ENCODE measurements around the gene ID2. TPM values are rescaled to one million over a fixed set of nuclear protein-coding genes. Genes with fewer than 3 reads are reported as not detected.

Gene ID2
- total and polyA plus RNA-seq, 2 of the 13 experiments (the other 11 are each of a cell fraction or from before 2014, with no cell fraction given): 214 to 719 TPM

DNA sequence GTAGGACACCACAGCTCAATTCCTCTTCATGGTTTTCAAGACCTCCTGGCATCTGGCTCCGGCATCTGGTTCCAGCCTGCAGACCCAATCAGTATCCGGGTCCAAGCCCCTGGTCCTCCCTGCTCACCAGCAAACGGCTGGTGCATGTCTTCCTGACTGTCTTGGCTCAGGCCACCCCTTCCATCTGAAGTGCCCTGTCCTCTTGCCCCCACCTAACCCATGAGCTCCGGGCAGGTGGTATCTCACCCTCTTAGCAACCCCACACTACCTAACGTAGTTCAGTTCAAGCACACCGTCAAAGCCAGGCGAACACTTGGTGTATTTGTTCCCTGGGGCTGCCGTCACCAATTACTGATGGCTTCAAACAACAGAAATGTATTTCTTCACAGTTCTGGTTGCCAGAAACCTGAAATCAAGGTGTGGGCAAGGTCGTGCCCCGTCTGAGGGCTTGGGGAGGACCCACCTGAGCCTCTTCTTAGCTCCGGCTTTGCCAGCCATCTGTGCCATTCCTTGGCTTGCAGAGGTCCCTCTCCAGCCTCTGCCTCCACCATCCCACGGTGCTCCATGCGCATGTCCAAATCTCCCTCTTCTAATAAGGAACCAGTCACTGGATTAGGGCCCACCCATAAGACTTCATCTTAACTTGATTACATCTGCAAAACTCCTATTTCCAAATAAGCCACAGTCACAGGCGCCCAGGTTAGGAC lies 47.2 kb upstream of the ID2 start (continued):
- 0 out of 2 replicates have a peak, but pooled peaks have one; percentile 37 for TF ChIP-seq TMF1 (CRISPR knock-in tag; IDR thresholded peaks at IDR 0.05; ENCODE audit: low read depth)

DNA sequence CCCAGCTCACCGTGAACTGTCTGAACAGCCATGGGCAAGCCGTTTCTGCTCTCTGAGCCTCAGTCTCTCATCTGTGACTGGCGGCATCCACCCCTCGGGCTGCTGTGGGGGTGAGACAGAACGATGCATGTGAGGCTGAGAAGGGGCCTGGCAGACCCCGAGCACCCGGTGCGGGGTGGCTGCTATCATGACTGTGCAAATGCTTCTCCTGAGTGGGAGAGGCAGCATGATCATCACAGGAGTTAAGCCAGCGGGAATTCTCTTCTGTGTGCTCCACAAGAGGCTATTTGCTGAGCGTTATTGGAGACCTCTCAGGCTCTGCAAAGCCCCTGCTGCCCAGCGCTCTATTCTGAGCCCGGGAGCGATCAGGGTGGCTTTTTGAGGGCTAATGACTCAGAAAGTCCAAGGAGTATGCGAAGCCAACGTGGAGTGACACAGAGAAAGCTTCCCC lies 45.8 kb upstream of the ID2 start:
- no TSS peak for BruUV-seq (replicated peaks)
- DNase-seq (ENCODE audit: low spot score) (no peak), ATAC-seq (no peak), FAIRE-seq (no peak)
- Histone ChIP-seq H2AFZ (ENCODE audit: low read length) (no peak overlapping the region), H3K4me1 (ENCODE audit: insufficient read depth, low read length) (peaks cover 76% of the 10 kb centered on the region), H3K9me3 (ENCODE audit: low read length) (no peaks in the 10 kb centered on the region), H3K4me3 (replicated peaks in 1 of 3; ENCODE audit: insufficient read depth in 1 of 3, low read depth in 2 of 3, low read length in 3 of 3) (no peak overlapping the region), H3K36me3 (replicated peaks in 1 of 2; ENCODE audit: control insufficient read depth in 1 of 2, insufficient read depth in 2 of 2, low read length in 2 of 2) (no peaks in the 10 kb centered on the region), H4K20me1 (ENCODE audit: insufficient read depth, low read length) (no peaks in the 10 kb centered on the region), H3K27ac (ENCODE audit: extremely low read length, insufficient read depth, low read length) (no peak overlapping the region), H3K79me2 (ENCODE audit: insufficient read depth, low read length) (no peaks in the 10 kb centered on the region), H3K27me3 (ENCODE audit: control insufficient read depth in 1 of 2, insufficient read depth in 2 of 2, low read length in 2 of 2) (no peaks in the 10 kb centered on the region), H3K9ac (ENCODE audit: insufficient read depth, low read depth, low read length) (no peak overlapping the region), H3K4me2 (ENCODE audit: low read depth, low read length) (no peak overlapping the region)
- ChIA-PET POLR2A (interaction anchor here (1.5 to 10.2 kb wide), 2 partner anchors 44 to 64 kb away, joined by 4 to 188 read pairs; partner anchors contain the start of gene ID2), CTCF (ENCODE audit: low intra/inter-chr PET ratio, low total read pairs) (no interaction called here)
- intact Hi-C loops (cut with micrococcal nuclease; ENCODE audit: unreplicated experiment) (no loop called here), in situ Hi-C loops (cut with HindIII; ENCODE audit: extremely low pct_ligation_motif_present, low pct_unique_long_range_greater_than_20kb) (no loop called here)
- WGBS (ENCODE audit: low lambda C conversion rate): 83% methylated on average over 15 of the region's 15 CpGs
- TF ChIP-seq YEATS4 (CRISPR knock-in tag; IDR thresholded peaks at IDR 0.05; ENCODE audit: borderline replicate concordance) (no peak), ZBTB38 (CRISPR knock-in tag; IDR thresholded peaks at IDR 0.05) (peak; percentile 55; the same call in 1 of the 2 replicates), HOXA5 (CRISPR knock-in tag; IDR thresholded peaks at IDR 0.05) (no peak), NFE2L2 (IDR thresholded peaks at IDR 0.05; ENCODE audit: low read length) (peak; percentile 44; the same call in 1 of the 2 replicates), AKAP8 (CRISPR knock-in tag; IDR thresholded peaks at IDR 0.05) (no peak), HNRNPL (IDR thresholded peaks at IDR 0.05; ENCODE audit: low read depth, low read length) (no peak), ZNF781 (CRISPR knock-in tag; IDR thresholded peaks at IDR 0.05; ENCODE audit: borderline replicate concordance, not compliant biosample characterization) (peak; percentile 16)
- TF ChIP-seq, protein P1, sequence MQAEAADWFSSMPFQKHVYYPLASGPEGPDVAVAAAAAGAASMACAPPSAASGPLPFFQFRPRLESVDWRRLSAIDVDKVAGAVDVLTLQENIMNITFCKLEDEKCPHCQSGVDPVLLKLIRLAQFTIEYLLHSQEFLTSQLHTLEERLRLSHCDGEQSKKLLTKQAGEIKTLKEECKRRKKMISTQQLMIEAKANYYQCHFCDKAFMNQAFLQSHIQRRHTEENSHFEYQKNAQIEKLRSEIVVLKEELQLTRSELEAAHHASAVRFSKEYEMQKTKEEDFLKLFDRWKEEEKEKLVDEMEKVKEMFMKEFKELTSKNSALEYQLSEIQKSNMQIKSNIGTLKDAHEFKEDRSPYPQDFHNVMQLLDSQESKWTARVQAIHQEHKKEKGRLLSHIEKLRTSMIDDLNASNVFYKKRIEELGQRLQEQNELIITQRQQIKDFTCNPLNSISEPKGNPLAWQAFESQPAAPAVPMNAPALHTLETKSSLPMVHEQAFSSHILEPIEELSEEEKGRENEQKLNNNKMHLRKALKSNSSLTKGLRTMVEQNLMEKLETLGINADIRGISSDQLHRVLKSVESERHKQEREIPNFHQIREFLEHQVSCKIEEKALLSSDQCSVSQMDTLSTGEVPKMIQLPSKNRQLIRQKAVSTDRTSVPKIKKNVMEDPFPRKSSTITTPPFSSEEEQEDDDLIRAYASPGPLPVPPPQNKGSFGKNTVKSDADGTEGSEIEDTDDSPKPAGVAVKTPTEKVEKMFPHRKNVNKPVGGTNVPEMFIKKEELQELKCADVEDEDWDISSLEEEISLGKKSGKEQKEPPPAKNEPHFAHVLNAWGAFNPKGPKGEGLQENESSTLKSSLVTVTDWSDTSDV (CRISPR knock-in tag; IDR thresholded peaks at IDR 0.05): 0 out of 2 replicates have a peak, but pooled peaks have one; percentile 38
- TF ChIP-seq, protein P2, sequence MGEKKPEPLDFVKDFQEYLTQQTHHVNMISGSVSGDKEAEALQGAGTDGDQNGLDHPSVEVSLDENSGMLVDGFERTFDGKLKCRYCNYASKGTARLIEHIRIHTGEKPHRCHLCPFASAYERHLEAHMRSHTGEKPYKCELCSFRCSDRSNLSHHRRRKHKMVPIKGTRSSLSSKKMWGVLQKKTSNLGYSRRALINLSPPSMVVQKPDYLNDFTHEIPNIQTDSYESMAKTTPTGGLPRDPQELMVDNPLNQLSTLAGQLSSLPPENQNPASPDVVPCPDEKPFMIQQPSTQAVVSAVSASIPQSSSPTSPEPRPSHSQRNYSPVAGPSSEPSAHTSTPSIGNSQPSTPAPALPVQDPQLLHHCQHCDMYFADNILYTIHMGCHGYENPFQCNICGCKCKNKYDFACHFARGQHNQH (CRISPR knock-in tag; IDR thresholded peaks at IDR 0.05): no peak
- TF ChIP-seq, protein P3, sequence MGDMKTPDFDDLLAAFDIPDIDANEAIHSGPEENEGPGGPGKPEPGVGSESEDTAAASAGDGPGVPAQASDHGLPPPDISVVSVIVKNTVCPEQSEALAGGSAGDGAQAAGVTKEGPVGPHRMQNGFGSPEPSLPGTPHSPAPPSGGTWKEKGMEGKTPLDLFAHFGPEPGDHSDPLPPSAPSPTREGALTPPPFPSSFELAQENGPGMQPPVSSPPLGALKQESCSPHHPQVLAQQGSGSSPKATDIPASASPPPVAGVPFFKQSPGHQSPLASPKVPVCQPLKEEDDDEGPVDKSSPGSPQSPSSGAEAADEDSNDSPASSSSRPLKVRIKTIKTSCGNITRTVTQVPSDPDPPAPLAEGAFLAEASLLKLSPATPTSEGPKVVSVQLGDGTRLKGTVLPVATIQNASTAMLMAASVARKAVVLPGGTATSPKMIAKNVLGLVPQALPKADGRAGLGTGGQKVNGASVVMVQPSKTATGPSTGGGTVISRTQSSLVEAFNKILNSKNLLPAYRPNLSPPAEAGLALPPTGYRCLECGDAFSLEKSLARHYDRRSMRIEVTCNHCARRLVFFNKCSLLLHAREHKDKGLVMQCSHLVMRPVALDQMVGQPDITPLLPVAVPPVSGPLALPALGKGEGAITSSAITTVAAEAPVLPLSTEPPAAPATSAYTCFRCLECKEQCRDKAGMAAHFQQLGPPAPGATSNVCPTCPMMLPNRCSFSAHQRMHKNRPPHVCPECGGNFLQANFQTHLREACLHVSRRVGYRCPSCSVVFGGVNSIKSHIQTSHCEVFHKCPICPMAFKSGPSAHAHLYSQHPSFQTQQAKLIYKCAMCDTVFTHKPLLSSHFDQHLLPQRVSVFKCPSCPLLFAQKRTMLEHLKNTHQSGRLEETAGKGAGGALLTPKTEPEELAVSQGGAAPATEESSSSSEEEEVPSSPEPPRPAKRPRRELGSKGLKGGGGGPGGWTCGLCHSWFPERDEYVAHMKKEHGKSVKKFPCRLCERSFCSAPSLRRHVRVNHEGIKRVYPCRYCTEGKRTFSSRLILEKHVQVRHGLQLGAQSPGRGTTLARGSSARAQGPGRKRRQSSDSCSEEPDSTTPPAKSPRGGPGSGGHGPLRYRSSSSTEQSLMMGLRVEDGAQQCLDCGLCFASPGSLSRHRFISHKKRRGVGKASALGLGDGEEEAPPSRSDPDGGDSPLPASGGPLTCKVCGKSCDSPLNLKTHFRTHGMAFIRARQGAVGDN (CRISPR knock-in tag; IDR thresholded peaks at IDR 0.05): peak; percentile 36

Data from HepG2 (cell line).